Measurements from ENCODE around the gene POR. TPM values are rescaled to one million over a fixed set of nuclear protein-coding genes. Genes with fewer than 3 reads are reported as not detected.

The POR gene
- total RNA-seq, 1 donor from 2014 or later: 741 TPM

GRCh38 chr7:75950111-75950681 lies 35.2 kb downstream of the POR start:
- ATAC-seq: no peak
- no peak for DNase-seq (ENCODE audit: low spot score)

GRCh38 chr7:75951506-75951905 lies 36.6 kb downstream of the POR start:
- DNase-seq (ENCODE audit: low spot score) (no peak), ATAC-seq (peak; percentile 37)

GRCh38 chr7:75953431-75953830 lies 38.5 kb downstream of the POR start:
- DNase-seq (ENCODE audit: low spot score) (no peak), ATAC-seq (no peak)

GRCh38 chr7:75953931-75954330 lies 39.0 kb downstream of the POR start:
- no peak for DNase-seq (ENCODE audit: low spot score)
- peak; percentile 2 for ATAC-seq

DNA sequence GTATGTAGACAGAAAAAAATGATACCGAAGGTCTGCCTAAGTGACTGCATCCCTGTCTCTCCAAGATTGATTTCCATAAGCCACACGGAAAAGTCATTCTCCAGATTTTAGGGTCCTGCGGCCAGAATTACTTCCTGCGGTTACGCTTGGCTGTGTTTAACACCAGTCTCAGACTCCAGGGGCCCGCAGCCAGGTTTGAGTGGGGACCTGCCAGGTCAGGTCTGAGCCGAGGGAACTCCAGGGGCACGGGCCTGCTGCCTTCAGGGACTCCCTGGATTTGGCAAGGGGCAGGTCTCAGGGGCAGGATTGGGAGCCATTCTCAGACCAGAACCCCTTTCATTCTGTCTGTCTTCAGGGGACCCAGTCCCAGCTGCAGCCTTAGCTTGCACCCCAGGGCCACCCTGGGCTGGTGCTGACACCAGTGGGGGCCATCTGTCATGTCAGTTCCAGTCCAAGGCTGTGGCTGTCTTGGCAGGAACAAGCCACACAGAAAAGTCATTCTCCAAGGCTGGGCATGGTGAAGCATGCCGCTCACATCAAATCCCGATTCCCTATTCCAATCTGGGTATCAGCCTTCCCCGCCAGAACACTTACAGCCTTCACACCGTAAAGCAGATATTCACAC lies 40.5 kb downstream of the POR start:
- no peak for DNase-seq (ENCODE audit: low spot score)
- ATAC-seq: peak; percentile 1

- DNase-seq (ENCODE audit: low spot score): no peak
- ATAC-seq: peak; percentile 9
These were observed 42.2 kb downstream of the POR start for GRCh38 chr7:75957021-75957736.

DNA sequence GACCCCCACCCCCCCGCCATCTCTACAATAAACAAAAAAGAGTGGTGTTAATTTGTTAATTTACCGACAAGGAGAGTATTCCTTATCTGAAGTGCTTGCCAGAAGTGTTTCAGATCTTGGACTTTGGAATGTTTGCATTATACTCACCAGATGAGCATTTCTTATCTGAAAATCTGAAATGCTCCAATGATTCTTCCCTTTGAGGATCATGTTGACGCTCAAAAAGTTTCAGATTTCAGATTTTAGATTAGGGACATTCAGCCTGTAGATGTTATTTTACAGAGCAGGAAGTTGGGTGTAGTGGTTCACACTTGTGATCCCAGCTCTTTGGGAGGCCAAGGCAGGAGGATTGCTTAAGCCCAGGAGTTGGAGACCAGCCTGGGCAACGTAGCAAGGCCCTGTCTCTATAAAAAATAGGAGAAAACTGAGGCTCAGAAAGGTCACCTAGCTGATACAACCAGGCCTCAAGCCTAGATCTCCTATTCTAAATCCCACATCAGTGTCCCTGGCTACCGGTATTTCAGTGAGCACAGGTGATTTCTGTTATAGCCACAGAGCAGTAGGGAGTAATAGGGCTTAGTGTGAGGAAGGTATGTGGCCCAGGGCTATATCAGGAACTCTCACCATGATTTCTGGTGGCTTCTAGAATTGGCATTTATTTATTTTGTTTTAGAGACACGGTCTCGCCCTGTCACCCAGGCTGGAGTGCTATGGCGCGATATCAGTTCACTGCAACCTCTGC lies 44.0 kb downstream of the POR start:
- no peak for ATAC-seq
- DNase-seq (ENCODE audit: low spot score): no peak

DNA sequence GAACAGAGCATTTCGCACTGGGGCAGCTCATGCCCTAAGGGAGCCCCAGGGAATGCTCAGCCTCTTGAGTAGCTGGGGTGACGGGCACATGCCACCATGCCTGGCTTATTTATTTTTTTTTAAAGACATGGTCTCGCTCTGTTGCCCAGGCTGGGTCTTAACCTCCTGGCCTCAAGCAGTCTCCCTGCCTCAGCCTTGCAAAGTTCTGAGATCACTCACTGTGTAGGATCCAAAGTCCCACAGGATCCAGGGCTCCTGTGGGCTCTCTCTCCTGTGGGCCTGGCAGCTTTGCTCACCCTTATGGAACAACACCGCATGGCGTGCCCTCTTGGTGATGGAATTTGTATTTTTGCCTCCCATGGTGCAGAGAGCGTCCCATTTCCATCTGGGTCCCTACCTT lies 45.4 kb downstream of the POR start:
- DNase-seq (ENCODE audit: low spot score) (no peak), ATAC-seq (no peak)

DNA sequence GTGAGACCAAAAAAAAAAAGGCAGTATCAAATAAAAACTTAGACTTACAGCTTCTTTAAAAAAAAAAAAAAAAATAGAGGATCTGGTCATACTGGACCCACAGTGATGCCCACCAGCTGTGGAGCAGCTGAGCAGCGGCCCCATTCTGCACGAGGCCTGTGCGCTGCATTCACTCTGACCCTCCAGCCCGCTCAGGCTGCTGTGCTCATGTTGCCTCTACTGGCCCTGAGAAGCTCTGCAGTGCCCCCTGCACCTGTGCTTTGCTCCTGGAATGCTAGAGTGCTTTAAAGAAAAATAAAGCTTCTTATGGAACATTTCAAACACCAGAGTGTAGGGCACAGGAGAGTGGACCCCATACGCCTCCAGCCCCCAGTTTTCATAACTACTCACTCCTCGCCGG lies 46.3 kb downstream of the POR start:
- DNase-seq (ENCODE audit: low spot score): no peak

GRCh38 chr7:75962607-75963380 lies 47.8 kb downstream of the POR start:
- ATAC-seq (no peak), DNase-seq (ENCODE audit: low spot score) (peak; percentile 59)

More for the DNA sequence above, 46.3 kb downstream of the POR start:
- ATAC-seq: no peak

- no peak for DNase-seq (ENCODE audit: low spot score)
These were observed 48.5 kb downstream of the POR start for GRCh38 chr7:75963381-75963995.

DNA sequence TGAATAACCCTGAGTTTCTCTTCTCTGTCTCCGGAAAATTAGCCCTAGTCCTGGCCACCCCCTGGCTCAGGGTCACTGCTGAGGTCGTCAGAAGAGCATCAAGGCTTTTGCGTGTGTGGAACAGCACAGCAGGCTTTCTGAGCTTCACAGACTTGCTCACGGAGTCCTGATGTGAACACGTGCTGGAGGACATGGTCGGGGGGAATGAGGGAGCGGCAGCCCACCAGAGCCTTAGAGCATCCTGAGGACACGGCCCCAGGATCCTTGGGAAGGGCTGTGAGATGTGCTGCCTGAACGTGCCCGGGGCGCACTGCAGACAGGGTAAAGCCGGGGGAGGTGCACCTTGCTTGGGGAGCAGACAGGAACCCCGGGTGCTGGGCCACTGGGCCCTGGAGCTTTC lies 50.7 kb downstream of the POR start:
- peak; percentile 1 for ATAC-seq
- DNase-seq (ENCODE audit: low spot score): no peak

More at GRCh38 chr7:75963381-75963995, 48.5 kb downstream of the POR start:
- ATAC-seq: no peak

- DNase-seq (ENCODE audit: low spot score) (peak; percentile 63), ATAC-seq (peak; percentile 35)
These were observed 51.4 kb downstream of the POR start for GRCh38 chr7:75966190-75966961.

GRCh38 chr7:75967055-75967454 lies 52.1 kb downstream of the POR start:
- no peak for DNase-seq (ENCODE audit: low spot score)
- no peak for ATAC-seq

DNA sequence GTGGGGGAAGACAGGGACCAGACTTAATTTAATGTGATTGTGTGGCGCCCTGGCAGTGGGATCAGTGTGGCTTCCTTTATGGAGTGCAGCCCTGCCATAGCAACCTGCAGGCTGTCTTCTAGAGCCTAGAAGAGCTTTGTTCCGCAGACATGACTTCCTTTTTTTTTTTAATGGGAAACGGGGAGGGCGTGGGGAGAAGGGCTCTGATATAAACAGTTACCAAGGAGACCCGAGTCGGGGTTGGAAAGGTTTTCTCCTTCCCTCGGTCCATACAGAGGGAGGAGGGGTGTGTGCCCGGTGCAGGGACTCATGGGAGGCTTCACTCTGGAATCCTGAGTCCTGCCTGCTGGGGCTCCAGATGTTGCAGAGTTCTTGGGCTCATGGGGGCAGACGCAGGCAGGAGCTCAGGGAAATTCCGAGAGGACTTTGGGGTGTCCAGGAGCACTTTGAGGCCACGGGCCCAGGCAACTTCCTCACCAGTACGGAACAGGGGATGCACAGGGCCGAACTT lies 52.6 kb downstream of the POR start:
- ATAC-seq (no peak), DNase-seq (ENCODE audit: low spot score) (no peak)

- ATAC-seq (peak; percentile 0), DNase-seq (ENCODE audit: low spot score) (peak; percentile 55)
These were observed 53.1 kb downstream of the POR start for GRCh38 chr7:75968012-75968411.

DNA sequence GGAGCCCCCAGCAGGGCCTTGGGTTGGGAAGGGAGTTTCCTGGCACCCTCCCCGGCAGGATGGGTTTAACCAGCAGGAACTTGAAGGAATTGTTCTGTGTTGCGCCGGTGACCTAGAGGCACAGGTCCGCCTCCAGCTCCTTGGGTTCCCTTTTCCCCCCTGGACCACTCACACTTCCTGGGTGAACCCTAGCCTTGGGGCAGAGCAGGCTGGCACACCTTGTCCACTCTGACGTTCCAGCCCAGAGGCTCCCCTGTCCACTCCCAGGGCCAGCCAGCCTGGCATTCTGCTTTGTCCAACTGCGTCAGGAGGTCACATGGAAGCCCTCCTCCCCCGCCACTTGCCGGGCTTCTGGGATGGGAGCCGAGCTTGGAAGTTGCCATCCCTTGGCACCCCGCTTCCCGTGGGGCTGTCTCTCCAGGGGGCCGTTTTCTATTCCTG lies 53.6 kb downstream of the POR start:
- peak; percentile 86 for DNase-seq (ENCODE audit: low spot score)

DNA sequence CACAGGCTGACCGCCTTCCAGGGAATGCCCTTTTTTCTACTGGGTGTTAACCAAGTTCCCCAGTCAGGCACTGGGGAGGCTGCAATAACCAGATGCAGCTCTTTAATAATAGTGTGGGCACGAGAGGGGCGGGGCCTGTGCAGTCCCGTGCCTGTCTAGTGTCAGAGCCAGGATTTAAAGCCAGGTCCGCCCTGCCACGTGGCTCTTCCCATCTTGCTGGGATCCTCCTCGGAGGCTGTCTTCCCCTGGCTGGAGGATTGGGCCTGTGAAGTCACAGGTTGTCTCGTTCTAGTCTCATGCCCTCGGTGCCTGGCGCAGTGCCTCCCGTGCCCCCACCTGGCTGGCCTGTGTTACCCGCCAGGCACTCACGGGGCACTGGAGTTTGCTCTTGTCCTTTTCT lies 54.2 kb downstream of the POR start:
- peak; percentile 70 for DNase-seq (ENCODE audit: low spot score)

More for the DNA sequence above, 53.6 kb downstream of the POR start:
- ATAC-seq: peak; percentile 53

More for the DNA sequence above, 54.2 kb downstream of the POR start:
- peak; percentile 20 for ATAC-seq

Measured in left lobe of liver (tissue), 2 donors.